SW 1271 (cell line): Measurements from ENCODE around the gene MYH6.
A peak's percentile ranks its signal among the peaks of the same experiment; 100 is the strongest.
"Not testable (repeated sequence)": the region's sequence is repeated elsewhere in the genome, so short reads cannot be mapped to it uniquely, and the experiment has no call there.

ENCODE experiments used
- DNase-seq, 2 experiments: peaks; one replicate each; lab custom pipeline; 2025; lab: John Stamatoyannopoulos, UW

MYH6 gene

GRCh38 chr14:23414254-23414653 is 6.2 kb upstream of the MYH6 start:
- no peak for DNase-seq

GRCh38 chr14:23413681-23414080 is 5.6 kb upstream of the MYH6 start:
- no peak for DNase-seq

GRCh38 chr14:23411563-23412525 is 3.8 kb upstream of the MYH6 start:
- no peak for DNase-seq

GRCh38 chr14:23409966-23410635 is 2.0 kb upstream of the MYH6 start:
- DNase-seq, result no peak

- DNase-seq, result no peak
Measured at GRCh38 chr14:23409475-23409874, 1.4 kb upstream of the MYH6 start.

- no peak for DNase-seq
Measured at GRCh38 chr14:23408307-23408630, 196 bp upstream of the MYH6 start.

- no peak for DNase-seq
Measured at GRCh38 chr14:23406725-23407355, 1.2 kb downstream of the MYH6 start.

- no peak for DNase-seq
Measured at GRCh38 chr14:23406244-23406643, 1.8 kb downstream of the MYH6 start.

GRCh38 chr14:23405516-23406025 is 2.5 kb downstream of the MYH6 start:
- DNase-seq, result no peak

- no peak for DNase-seq
Measured at GRCh38 chr14:23405096-23405495, 3.0 kb downstream of the MYH6 start.

- no peak for DNase-seq
Measured at GRCh38 chr14:23404331-23404900, 3.7 kb downstream of the MYH6 start.

GRCh38 chr14:23403908-23404307 is 4.2 kb downstream of the MYH6 start:
- no peak for DNase-seq

- peak in 1 of 2 experiments; percentile 3 for DNase-seq
Measured at GRCh38 chr14:23403139-23403438, 5.0 kb downstream of the MYH6 start.

- DNase-seq, result no peak
Measured at GRCh38 chr14:23402296-23403138, 5.6 kb downstream of the MYH6 start.

GRCh38 chr14:23401291-23401690 is 6.8 kb downstream of the MYH6 start:
- no peak for DNase-seq

GRCh38 chr14:23400496-23401149 is 7.5 kb downstream of the MYH6 start:
- DNase-seq, result not testable (repeated sequence)

GRCh38 chr14:23399591-23399990 is 8.5 kb downstream of the MYH6 start:
- no peak for DNase-seq

GRCh38 chr14:23399136-23399535 is 8.9 kb downstream of the MYH6 start:
- DNase-seq, result no peak

- DNase-seq, result no peak
Measured at GRCh38 chr14:23398348-23398747, 9.7 kb downstream of the MYH6 start.

- DNase-seq, result no peak
Measured at GRCh38 chr14:23396781-23397407, 11.2 kb downstream of the MYH6 start.

- no peak for DNase-seq
Measured at GRCh38 chr14:23396126-23396525, 11.9 kb downstream of the MYH6 start.
